H1 (cell line): ENCODE results near the gene SERPINF2.

Source experiments
- CTCF ChIP-seq, 3 experiments: IDR thresholded peaks; 1 replicate in 2 of 3; 2 replicates in 1 of 3; pipeline versions ENCODE4 v1.5.1 to v1.6.1; 2011; ENCODE audit warnings: low read length in 3 of 3, mild to moderate bottlenecking in 3 of 3, inconsistent platforms in 2 of 3, low read depth in 1 of 3, moderate library complexity in 1 of 3; ENCODE audit not compliant: insufficient read depth in 1 of 3; ENCODE audit errors: control extremely low read depth in 1 of 3
- HDAC2 ChIP-seq, 2 experiments: fragments of 300-600 bp in 1 of 2; sonication (generic) in 1 of 2; IDR thresholded peaks; 2 replicates each; pipeline ENCODE4 v1.6.1; 2011 to 2012; ENCODE audit warnings: low read depth in 2 of 2, low read length in 2 of 2, mild to moderate bottlenecking in 2 of 2, moderate library complexity in 2 of 2, borderline replicate concordance in 1 of 2, inconsistent platforms in 1 of 2
- SP1 ChIP-seq: IDR thresholded peaks from 2 replicates; pipeline ENCODE4 v1.6.1; 2011; ENCODE audit warnings: low read depth, low read length
- TAF1 ChIP-seq: IDR thresholded peaks from 2 replicates; pipeline ENCODE4 v1.6.1; 2011; ENCODE audit warnings: mild to moderate bottlenecking, low read depth, low read length

GRCh38 chr17:1773696-1774181 lies 31.1 kb downstream of the SERPINF2 start:
- TF ChIP-seq TAF1, result no peak
- TF ChIP-seq HDAC2 (IDR thresholded peaks at IDR 0.05; ENCODE audit: borderline replicate concordance in 1 of 2, low read depth in 2 of 2, low read length in 2 of 2), result no peak
- no peak for TF ChIP-seq SP1
- no peak for TF ChIP-seq CTCF (IDR thresholded peaks at IDR 0.05; ENCODE audit: control extremely low read depth in 1 of 3, insufficient read depth in 1 of 3, low read depth in 1 of 3, low read length in 3 of 3)
